DND-41 (cell line): ENCODE measurements around the gene BTBD2.

Experiments used
- ATAC-seq: fragments of 200-7000 bp; cut with Tn5 transposase; 3 replicates; pipeline ENCODE4 v1.9.1; 2021; ENCODE audit warnings: low read depth; ENCODE audit not compliant: insufficient read depth
- DNase-seq: peaks from one replicate; pipeline ENCODE4 v3.0.0-alpha.2; 2020
- H2AFZ ChIP-seq: 2 replicates; pipeline ENCODE4 v1.6.0; 2012; ENCODE audit warnings: low read depth, low read length
- H3K27ac ChIP-seq: 2 replicates; pipeline ENCODE4 v1.5.1; 2012; ENCODE audit warnings: low read length, inconsistent platforms
- H3K27me3 ChIP-seq: fragments of 200-600 bp; sonication (generic); 2 replicates; pipeline ENCODE4 v1.6.0; 2012; ENCODE audit warnings: low read length, mild to moderate bottlenecking, inconsistent platforms; ENCODE audit not compliant: insufficient read depth, poor library complexity
- H3K36me3 ChIP-seq: 2 replicates; pipeline ENCODE4 v1.5.1; 2012; ENCODE audit warnings: low read length, inconsistent platforms; ENCODE audit not compliant: insufficient read depth
- H3K4me1 ChIP-seq: 2 replicates; pipeline ENCODE4 v1.5.1; 2012; ENCODE audit warnings: mild to moderate bottlenecking, low read length; ENCODE audit not compliant: insufficient read depth
- H3K4me2 ChIP-seq: 2 replicates; pipeline ENCODE4 v1.6.0; 2012; ENCODE audit warnings: mild to moderate bottlenecking, moderate library complexity, low read length, inconsistent platforms; ENCODE audit not compliant: insufficient read depth
- H3K4me3 ChIP-seq, 2 experiments: fragments of 200-600 bp in 1 of 2; shearing (Covaris generic) in 1 of 2; 2 replicates each; pipeline ENCODE4 v1.5.1; 2012 to 2016; ENCODE audit warnings: inconsistent platforms in 2 of 2, low read length in 2 of 2, mild to moderate bottlenecking in 2 of 2, low read depth in 1 of 2, moderate library complexity in 1 of 2
- H3K79me2 ChIP-seq: 2 replicates; pipeline ENCODE4 v1.6.0; 2012; ENCODE audit warnings: low read length, inconsistent platforms; ENCODE audit not compliant: insufficient read depth
- H3K9ac ChIP-seq: 2 replicates; pipeline ENCODE4 v1.6.0; 2012; ENCODE audit warnings: low read depth, mild to moderate bottlenecking, inconsistent platforms, low read length, moderate library complexity
- H3K9me3 ChIP-seq: 2 replicates; pipeline ENCODE4 v1.5.1; 2012; ENCODE audit warnings: low read length, moderate library complexity, mild to moderate bottlenecking, inconsistent platforms; ENCODE audit not compliant: insufficient read depth, severe bottlenecking
- H4K20me1 ChIP-seq: 2 replicates; pipeline ENCODE4 v1.6.0; 2012; ENCODE audit warnings: low read length; ENCODE audit not compliant: insufficient read depth
- CTCF ChIP-seq: IDR thresholded peaks from 2 replicates; pipeline ENCODE4 v1.5.1; 2012; ENCODE audit warnings: borderline replicate concordance, low read length, moderate library complexity, mild to moderate bottlenecking; ENCODE audit not compliant: poor library complexity, severe bottlenecking; ENCODE audit errors: extremely low read depth
- EZH2 ChIP-seq: IDR thresholded peaks from 3 replicates; pipeline ENCODE4 v1.6.1; 2012; ENCODE audit warnings: borderline replicate concordance, low read depth, mild to moderate bottlenecking, moderate library complexity, low read length, inconsistent platforms; ENCODE audit not compliant: severe bottlenecking

The BTBD2 gene

GRCh38 chr19:2021453-2022140 is 6.1 kb upstream of the BTBD2 start:
- DNase-seq (no peak), ATAC-seq (no peak)

GRCh38 chr19:2018752-2019151 is 3.2 kb upstream of the BTBD2 start:
- no peak overlapping the region for H3K27ac ChIP-seq
- TF ChIP-seq CTCF = no peak
- no peak for TF ChIP-seq EZH2
- ATAC-seq = no peak
- DNase-seq = no peak
- H3K27me3 ChIP-seq = no peaks in the 10 kb centered on the region
- H3K4me2 ChIP-seq = no peak overlapping the region
- H3K79me2 ChIP-seq = peaks cover 23% of the 10 kb centered on the region
- no peaks in the 10 kb centered on the region; the same call in 1 of the 2 replicates for H3K36me3 ChIP-seq
- peaks cover 28% of the 10 kb centered on the region for H3K4me1 ChIP-seq
- H3K4me3 ChIP-seq = no peak overlapping the region
- H2AFZ ChIP-seq = no peak overlapping the region
- H3K9ac ChIP-seq = no peak overlapping the region
- H4K20me1 ChIP-seq = 0 out of 2 replicates have a peak, but pooled peaks cover 3% of the 10 kb centered on the region
- H3K9me3 ChIP-seq = no peaks in the 10 kb centered on the region

More at GRCh38 chr19:2021453-2022140, 6.1 kb upstream of the BTBD2 start:
- H3K4me3 ChIP-seq = no peak overlapping the region
- H2AFZ ChIP-seq = no peak overlapping the region
- H3K27me3 ChIP-seq = no peaks in the 10 kb centered on the region
- no peaks in the 10 kb centered on the region for H3K9me3 ChIP-seq
- H3K9ac ChIP-seq = no peak overlapping the region
- no peaks in the 10 kb centered on the region for H4K20me1 ChIP-seq
- TF ChIP-seq CTCF = no peak
- TF ChIP-seq EZH2 = no peak
- no peaks in the 10 kb centered on the region for H3K36me3 ChIP-seq
- peaks cover 9% of the 10 kb centered on the region for H3K4me1 ChIP-seq
- no peak overlapping the region for H3K27ac ChIP-seq
- H3K79me2 ChIP-seq = 0 out of 2 replicates have a peak, but pooled peaks cover under 1% of the 10 kb centered on the region
- H3K4me2 ChIP-seq = no peak overlapping the region

- Histone ChIP-seq H2AFZ (peak overlapping the region; percentile 8; the same call in 1 of the 2 replicates), H3K36me3 (peaks cover 17% of the 10 kb centered on the region), H4K20me1 (peaks cover 22% of the 10 kb centered on the region), H3K27ac (peak overlapping the region; percentile 81), H3K27me3 (no peaks in the 10 kb centered on the region), H3K9me3 (no peaks in the 10 kb centered on the region), H3K4me1 (peaks cover 47% of the 10 kb centered on the region), H3K4me2 (peak overlapping the region; percentile 66), H3K79me2 (peaks cover 47% of the 10 kb centered on the region), H3K4me3 (peak overlapping the region; percentile 78 to 82; a peak in 3 of 4 replicates), H3K9ac (peak overlapping the region; percentile 68)
- DNase-seq (peak; percentile 80), ATAC-seq (peak; percentile 62)
- TF ChIP-seq EZH2 = no peak
Observed at GRCh38 chr19:2016041-2016807, 710 bp upstream of the BTBD2 start.
